GM19193 (cell line): ENCODE data around the gene NR1H3.

ENCODE experiments used
- POLR2A ChIP-seq: IDR thresholded peaks from 4 replicates; pipeline ENCODE4 v1.6.1; 2011; ENCODE audit not compliant: insufficient read depth, insufficient read length; ENCODE audit errors: extremely low read depth

The NR1H3 gene

DNA sequence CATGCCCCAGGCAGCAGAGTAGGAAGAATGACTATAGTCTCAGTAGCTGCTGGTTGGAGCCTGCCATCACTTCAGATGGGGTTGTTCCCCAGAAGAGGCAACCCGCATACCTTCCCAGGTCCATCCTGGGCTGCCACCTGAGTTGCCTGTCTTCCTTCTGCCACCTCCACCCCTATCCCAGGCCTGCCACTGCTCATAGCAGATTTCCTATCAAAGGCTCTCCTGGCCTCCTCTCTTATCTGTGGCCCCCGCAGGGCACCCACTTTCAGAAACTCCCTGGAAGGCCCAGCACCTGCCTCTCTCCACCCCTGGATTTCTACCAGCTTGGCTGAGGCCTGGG, 649 bp upstream of the NR1H3 start:
- TF ChIP-seq POLR2A, result no peak

DNA sequence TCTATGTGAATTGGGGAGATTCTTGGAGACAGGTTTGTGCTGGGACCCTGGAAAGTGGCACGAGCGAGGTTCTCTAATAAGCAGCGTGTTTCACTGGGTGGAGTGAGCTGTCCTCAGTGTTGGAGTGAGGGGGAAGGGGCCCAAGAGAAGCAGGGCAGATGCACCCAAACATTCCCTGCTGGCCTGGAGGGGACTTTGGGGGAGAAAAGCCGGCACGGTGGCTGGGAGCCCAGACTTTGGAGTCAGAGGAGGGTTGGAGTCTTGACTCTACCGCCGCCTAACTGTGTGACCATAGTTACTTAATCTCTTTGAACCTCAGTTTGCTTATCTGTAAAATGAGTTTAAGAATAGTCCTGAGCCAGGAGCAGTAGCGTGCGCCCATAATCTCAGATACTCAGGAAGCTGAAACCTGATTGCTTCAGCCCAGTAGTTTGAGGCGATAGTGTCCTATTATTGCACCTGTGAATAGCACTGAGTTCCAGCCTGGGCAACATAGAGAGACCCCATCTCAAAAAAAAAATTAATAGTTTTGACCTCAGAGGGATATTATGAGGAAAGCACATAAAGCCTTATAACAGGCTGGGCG, 614 bp downstream of the NR1H3 start:
- TF ChIP-seq POLR2A, result no peak

DNA sequence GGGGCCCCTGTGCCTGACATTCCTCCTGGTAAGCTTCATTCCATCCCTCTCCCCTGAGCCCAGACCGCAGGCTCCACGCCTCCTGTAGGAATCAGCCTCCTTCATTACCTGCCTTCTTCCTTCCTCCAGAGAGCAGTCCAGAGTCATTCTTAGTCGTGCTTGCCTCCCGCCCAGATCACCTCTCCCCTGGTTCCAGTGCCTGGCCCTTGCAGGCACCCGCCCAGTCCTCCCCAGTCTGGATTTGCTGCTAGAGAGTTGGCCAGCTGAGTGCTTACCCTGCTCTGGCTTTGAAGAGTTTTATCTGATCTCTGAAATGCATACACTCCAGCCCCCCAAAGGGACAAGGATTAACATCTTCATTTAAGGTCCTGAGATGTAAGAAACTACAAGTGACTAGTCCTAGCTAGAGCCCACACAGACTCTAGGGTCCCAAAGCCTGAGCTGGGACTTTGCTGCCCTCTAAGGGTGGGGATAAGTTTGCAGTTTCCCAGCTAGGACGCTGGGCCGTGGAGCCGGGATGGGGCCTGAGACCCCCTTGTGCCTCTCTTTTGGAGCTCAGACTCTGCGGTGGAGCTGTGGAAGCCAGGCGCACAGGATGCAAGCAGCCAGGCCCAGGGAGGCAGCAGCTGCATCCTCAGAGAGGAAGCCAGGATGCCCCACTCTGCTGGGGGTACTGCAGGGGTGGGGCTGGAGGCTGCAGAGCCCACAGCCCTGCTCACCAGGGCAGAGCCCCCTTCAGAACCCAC, 1.6 kb downstream of the NR1H3 start:
- no peak for TF ChIP-seq POLR2A

DNA sequence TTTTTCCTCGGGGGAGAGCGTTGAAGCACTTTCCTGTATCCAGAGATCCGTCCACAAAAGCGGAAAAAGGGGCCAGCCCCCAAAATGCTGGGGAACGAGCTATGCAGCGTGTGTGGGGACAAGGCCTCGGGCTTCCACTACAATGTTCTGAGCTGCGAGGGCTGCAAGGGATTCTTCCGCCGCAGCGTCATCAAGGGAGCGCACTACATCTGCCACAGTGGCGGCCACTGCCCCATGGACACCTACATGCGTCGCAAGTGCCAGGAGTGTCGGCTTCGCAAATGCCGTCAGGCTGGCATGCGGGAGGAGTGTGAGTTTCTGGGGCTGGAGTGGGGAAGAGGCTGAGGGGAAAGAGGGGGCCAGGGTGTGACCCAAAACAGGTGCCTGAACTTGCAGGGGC, 2.6 kb downstream of the NR1H3 start:
- no peak for TF ChIP-seq POLR2A

DNA sequence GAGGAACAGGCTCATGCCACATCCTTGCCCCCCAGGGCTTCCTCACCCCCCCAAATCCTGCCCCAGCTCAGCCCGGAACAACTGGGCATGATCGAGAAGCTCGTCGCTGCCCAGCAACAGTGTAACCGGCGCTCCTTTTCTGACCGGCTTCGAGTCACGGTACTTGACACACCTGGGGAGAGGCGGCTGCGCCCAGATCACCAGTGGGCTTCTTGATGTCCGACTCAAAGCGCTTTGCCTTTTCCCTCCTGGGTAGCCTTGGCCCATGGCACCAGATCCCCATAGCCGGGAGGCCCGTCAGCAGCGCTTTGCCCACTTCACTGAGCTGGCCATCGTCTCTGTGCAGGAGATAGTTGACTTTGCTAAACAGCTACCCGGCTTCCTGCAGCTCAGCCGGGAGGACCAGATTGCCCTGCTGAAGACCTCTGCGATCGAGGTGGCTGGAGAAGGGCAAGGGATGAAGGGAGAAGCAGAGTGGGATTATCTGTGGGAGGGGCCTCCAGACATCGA, 3.5 kb downstream of the NR1H3 start:
- TF ChIP-seq POLR2A, result no peak

DNA sequence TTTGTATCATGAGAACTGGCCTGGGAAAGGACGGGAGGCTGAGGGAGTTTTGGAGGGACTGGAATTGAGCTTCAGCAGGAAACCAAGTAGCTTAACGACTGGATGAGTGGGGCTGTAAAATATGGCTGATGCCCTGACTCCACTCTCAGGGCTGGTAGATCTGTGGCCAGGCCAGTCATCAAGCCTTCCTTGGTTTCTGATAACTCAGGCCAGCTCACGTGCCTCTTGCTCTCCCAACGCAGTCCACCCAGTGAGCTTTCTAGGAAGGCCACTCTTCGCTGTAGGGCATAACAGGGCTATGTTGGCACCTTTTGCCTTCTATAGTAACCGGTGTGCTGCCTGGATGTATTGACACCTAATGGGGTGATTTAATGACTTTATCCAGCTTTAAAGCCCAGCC, 6.3 kb downstream of the NR1H3 start:
- TF ChIP-seq POLR2A, result no peak

DNA sequence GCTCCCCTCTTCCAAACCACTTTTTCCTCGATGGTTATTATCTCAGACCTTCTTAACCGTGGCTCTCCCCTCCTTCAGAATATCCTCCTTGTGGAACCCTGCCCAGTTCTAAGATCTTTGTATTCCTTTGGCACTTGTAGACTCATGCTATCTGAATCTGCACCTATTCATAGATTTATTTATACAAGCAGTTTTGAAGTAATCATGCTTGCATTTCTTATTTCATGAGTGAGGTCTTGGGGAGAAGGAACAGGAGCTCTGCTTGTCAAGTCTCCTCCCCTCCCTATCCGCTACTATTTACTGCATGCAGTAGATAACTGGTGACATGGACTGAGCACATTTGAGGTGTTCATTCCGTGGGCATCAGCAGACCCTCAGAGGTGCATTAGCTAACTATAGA, 6.7 kb downstream of the NR1H3 start:
- no peak for TF ChIP-seq POLR2A

DNA sequence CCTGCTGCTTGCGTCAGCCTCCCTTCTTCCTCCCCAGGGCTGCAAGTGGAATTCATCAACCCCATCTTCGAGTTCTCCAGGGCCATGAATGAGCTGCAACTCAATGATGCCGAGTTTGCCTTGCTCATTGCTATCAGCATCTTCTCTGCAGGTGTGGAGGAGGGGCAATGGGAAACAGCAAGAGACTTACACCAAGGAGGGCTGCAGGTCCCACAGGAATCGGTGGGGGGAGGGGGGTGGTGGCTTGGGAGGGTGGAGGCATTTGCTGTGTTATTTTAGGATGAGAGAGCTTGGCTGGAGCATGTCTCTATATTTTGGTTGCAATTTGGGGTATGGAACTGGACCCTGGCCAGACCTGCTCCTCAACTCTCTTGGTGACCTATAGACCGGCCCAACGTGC, 10.1 kb downstream of the NR1H3 start:
- TF ChIP-seq POLR2A, result no peak

DNA sequence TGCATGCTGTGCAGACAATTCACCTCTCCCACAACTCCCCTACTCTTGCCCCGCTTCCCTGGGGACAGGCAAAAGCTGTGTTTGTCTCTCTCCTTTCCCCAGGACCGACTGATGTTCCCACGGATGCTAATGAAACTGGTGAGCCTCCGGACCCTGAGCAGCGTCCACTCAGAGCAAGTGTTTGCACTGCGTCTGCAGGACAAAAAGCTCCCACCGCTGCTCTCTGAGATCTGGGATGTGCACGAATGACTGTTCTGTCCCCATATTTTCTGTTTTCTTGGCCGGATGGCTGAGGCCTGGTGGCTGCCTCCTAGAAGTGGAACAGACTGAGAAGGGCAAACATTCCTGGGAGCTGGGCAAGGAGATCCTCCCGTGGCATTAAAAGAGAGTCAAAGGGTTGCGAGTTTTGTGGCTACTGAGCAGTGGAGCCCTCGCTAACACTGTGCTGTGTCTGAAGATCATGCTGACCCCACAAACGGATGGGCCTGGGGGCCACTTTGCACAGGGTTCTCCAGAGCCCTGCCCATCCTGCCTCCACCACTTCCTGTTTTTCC, 10.7 kb downstream of the NR1H3 start:
- no peak for TF ChIP-seq POLR2A

DNA sequence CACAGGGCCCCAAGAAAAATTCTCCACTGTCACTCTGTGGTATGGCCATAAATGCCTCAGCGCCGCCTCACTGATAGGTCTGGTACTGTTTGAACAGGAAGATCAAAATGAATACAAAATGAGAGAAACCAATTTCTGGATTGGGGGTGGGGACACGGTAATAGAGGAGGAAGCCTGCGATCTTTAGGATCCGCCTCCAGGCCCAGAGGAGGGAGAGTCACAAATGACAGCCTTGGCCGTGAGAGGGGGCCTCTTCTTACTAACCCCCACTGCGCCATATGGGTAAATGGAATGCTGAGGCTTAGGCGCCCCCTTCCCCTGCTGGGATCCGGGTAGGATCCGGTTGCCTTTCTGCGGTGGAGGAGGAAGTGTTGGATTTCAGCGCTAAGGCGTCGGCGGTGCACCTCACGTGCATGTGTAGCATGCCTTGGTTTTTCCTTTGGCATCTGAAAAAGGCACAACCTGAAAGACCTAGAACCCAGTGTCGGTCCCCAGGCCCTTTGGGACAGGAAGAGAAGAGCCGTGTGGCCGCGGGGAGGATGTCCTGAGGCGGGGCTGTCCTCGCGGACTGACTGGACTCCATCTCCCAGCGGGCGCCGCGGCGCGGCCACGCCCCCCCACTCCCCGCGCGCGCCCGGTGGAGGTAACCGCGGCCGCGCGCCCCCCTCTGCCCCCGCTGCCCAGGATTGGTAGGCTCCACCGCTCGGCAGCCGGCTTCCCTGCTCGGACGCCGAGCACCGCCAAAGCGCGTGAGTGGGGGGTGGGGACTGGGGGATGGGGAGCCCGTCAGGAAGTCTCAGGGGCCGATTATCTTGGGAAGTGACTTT, 11.4 kb downstream of the NR1H3 start:
- TF ChIP-seq POLR2A, result no peak

DNA sequence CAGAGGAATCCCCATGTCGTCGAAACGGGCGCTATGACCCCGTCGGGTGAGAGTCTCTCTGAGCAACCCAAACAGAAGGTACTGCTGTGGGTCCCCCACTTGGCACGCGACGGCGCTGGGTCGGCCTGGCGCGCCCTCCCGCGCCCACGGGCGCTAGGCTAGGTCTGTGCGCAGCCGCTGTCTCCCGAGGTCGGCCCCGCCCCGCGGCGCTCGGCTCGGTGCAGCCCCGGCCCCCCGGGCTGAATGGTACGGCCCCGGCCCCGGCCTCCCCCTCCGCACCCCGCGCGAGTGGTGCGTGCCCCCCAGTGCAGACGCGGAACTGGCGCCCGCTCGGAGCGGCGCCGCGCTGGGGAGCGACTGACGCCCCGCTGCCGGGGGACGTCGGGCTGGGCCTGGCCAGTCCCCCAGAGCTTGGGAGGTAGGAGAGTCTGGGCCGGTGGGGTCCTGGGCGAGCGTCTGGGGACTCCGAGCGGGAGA, 12.1 kb downstream of the NR1H3 start, which contains the start of gene MADD:
Gene MADD, plus strand, starts transcription at position 305 of the 477 bp plus-strand sequence.
- peak; percentile 86 for TF ChIP-seq POLR2A

DNA sequence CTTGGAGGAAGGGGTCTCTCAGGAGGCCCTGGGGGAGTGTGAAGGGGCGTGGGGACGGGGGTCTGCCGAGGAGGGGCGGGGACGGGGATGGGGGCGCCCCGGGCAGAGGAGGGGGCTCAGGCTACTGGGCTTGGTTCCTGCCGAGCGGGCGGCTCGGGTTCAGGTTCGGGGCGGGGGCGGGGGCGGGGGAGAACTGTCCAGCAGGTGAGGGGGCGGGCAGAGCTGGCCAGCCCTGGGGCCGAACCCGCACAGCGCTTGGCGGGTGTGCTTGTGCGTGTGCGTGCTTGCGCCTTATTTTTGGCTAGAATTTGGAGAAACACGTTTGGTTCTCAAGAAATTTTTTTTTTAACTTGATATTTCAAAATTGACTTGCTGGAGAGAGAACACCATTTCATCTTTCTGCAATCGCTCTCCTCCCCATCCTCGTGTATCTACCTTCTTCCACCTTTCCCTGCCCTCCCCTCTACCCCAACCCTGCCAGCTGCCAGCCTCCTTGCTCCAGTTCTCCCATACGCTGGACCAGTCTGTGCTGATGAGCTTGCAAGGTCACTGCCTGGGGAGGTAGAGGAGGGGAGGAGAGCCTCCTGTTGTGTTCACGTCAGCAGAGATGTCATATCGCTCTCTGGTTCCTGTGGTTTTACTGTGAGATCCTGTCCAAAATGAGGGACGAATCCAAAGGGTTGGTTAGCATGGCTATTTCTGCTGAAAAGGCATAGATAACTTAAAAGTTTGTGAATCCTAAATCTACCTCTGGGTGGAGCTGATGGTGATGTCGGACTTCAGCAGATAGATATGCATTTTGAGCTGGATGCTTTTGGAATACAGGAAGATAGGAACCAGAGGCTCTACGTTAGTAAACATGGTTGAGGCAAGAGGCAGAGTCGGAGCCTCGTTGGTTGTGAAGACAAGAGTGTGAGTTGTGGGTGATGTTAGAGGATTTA, 12.8 kb downstream of the NR1H3 start:
- no peak for TF ChIP-seq POLR2A

DNA sequence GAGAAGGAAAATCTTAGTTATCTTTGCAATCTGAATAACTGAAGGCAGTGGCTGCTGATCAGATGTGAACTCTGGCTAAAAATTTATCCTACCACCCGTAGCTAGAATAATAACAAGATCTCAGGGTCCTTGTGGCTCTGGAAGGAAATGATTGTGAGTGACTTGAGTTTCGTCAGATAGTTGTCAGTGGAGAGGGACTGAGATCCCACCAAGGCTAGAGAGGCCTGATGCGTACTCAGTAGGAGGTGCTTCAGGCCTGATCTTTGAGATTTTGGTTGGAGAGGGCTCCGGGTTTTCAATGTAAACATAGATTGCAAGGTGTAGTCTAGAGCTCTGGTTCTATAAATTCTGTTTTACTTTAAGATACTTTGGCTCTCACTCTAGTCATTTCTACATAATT, 13.5 kb downstream of the NR1H3 start:
- TF ChIP-seq POLR2A, result no peak
